GM21723 (cell line): ENCODE results near the gene ERCC1.

ENCODE experiments used
- ATAC-seq: cut with Tn5 transposase; IDR thresholded peaks from one replicate; pipeline ENCODE4 v1.9.1; 2021; ENCODE audit warnings: mild to moderate bottlenecking, moderate library complexity; ENCODE audit not compliant: unreplicated experiment

The ERCC1 gene

GRCh38 chr19:45423589-45424190 lies at the start of gene ERCC1:
Gene ERCC1, minus strand, starts transcription at chr19:45423917. Its CDS starts 543 bp downstream, at chr19:45423374.
- peak; percentile 62 for ATAC-seq

DNA sequence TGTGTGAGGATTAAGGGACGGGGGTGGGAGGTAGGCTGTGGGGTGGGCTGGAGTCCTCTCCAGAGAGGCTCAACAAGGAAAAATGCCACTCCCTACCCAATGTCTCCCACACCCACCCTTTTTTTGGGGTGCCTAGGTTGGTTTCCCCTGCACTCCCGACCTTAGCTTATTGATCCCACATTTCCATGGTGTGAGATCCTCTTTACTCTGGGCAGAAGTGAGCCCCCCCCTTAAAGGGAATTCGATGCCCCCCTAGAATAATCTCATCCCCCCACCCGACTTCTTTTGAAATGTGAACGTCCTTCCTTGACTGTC lies 49.6 kb upstream of the ERCC1 start:
- ATAC-seq: no peak

DNA sequence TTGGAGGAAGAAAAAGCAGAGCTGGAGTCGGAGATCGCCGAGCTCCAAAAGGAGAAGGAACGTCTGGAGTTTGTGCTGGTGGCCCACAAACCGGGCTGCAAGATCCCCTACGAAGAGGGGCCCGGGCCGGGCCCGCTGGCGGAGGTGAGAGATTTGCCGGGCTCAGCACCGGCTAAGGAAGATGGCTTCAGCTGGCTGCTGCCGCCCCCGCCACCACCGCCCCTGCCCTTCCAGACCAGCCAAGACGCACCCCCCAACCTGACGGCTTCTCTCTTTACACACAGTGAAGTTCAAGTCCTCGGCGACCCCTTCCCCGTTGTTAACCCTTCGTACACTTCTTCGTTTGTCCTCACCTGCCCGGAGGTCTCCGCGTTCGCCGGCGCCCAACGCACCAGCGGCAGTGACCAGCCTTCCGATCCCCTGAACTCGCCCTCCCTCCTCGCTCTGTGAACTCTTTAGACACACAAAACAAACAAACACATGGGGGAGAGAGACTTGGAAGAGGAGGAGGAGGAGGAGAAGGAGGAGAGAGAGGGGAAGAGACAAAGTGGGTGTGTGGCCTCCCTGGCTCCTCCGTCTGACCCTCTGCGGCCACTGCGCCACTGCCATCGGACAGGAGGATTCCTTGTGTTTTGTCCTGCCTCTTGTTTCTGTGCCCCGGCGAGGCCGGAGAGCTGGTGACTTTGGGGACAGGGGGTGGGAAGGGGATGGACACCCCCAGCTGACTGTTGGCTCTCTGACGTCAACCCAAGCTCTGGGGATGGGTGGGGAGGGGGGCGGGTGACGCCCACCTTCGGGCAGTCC lies 49.0 kb upstream of the ERCC1 start:
- ATAC-seq: no peak

- no peak for ATAC-seq
Measured at GRCh38 chr19:45471931-45472562, 48.3 kb upstream of the ERCC1 start.

DNA sequence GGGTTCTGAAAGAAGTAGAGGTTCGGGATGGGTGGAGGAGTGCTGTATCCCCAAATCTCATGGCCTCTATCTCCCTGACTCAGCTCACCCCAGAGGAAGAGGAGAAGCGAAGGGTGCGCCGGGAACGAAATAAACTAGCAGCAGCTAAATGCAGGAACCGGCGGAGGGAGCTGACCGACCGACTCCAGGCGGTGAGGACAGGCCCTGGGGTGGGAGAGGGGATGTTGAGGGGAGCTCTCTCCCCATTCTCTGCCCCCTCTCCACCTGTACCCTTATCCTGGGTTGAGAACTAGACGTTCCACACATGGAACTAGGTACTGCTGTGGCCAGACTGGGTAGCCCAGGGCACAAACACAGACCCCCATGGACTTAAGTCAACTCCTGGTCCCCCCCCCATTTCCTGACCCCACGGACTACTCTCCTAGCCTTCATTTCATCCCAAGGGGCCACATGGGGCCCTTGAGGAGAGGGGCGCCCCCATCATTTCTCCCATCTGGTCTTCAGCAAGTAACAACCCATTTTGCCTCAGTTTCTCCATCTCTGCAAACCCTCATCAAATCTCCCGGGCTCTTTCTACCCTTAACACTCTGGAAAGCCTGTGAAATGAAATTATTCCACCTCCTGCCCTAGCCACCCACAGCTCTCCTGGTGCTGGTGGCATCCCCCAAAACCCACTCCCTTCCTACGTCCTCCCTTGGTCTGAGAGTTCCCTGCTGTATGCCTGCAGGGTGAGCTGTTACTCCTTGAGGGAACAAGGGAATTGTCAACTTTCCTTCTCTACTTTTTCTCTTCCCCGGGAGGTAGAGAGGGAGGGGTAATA lies 47.6 kb upstream of the ERCC1 start:
- no peak for ATAC-seq

GRCh38 chr19:45470762-45471081 lies 47.0 kb upstream of the ERCC1 start:
- no peak for ATAC-seq

- ATAC-seq: no peak
Measured at GRCh38 chr19:45469945-45470761, 46.4 kb upstream of the ERCC1 start.

- peak; percentile 54 for ATAC-seq
Measured at GRCh38 chr19:45469132-45469944, 45.6 kb upstream of the ERCC1 start.

DNA sequence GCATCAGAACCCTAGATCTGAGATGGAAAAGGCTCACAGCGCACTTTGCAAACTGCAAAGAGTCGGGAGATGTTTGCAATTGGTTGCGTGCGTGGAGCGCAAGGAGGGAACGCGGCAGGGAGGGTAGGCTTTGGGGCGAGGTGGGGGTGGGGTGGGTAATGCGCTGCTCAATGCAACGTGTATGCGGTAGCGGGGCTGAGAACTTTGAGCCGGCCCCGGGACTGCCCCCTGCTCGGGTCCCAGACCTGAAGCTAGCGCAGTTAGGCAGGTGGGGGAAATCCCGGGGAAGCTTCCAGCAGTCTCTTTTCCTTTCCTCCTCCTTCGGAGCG lies 45.0 kb upstream of the ERCC1 start:
- ATAC-seq: peak; percentile 24

DNA sequence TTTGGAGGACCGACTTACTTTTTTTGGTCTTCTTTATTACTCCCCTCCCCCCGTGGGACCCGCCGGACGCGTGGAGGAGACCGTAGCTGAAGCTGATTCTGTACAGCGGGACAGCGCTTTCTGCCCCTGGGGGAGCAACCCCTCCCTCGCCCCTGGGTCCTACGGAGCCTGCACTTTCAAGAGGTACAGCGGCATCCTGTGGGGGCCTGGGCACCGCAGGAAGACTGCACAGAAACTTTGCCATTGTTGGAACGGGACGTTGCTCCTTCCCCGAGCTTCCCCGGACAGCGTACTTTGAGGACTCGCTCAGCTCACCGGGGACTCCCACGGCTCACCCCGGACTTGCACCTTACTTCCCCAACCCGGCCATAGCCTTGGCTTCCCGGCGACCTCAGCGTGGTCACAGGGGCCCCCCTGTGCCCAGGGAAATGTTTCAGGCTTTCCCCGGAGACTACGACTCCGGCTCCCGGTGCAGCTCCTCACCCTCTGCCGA lies 44.5 kb upstream of the ERCC1 start:
- no peak for ATAC-seq

DNA sequence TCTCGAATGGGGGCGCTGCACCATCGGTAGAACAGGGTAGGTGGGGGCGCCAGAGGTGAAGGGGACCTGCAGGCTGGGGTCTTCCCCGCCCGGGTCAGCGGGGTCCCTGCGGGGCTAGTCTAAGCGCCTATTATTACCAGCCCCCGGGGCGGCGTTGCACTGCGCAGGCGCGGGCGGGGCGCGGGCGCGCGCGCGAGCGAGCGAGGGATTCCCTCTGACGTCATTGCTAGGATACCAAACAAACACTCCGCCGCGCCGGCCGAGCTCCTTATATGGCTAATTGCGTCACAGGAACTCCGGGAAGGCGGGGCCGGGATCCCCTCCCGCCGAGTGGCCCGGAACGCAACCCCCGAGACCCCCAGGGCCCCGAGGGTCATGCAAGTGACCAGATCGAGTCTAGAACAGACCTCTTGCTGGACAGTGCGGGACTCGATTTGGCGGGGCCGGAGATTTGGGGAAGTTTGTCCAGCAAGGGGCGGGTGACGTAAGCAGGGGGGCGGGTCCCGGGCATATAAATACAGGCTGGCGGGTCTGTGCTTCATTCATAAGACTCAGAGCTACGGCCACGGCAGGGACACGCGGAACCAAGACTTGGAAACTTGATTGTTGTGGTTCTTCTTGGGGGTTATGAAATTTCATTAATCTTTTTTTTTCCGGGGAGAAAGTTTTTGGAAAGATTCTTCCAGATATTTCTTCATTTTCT lies 43.9 kb upstream of the ERCC1 start, which contains the start of gene FOSB:
TSS of gene FOSB (plus strand) at position 541 of the 703 bp plus-strand sequence. CDS start 591 bp downstream, outside the sequence.
- peak; percentile 38 for ATAC-seq

GRCh38 chr19:45467115-45467455 lies 43.4 kb upstream of the ERCC1 start:
- ATAC-seq: no peak

GRCh38 chr19:45464852-45465441 lies 41.2 kb upstream of the ERCC1 start:
- ATAC-seq: no peak

DNA sequence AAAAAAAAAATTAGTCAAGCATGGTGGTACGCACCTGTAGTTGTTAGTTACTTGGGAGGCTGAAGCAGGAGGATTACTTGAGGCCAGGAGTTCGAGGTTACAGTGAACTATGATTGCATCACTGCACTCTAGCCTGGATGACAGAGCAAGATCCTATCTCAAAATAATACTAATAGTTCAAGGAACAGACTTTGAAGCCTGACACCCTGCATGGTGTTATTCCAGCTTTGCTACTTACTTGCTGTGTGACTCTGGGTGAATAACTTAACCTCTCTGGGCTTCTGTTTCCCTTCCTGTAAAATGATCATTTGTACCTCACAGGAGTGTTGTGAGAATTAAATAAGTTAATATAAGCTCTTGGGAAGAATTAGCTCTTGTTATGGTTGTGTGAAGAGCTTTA lies 40.6 kb upstream of the ERCC1 start:
- no peak for ATAC-seq

GRCh38 chr19:45463241-45463640 lies 39.5 kb upstream of the ERCC1 start:
- ATAC-seq: no peak

- no peak for ATAC-seq
Measured at GRCh38 chr19:45462174-45462573, 38.5 kb upstream of the ERCC1 start.

DNA sequence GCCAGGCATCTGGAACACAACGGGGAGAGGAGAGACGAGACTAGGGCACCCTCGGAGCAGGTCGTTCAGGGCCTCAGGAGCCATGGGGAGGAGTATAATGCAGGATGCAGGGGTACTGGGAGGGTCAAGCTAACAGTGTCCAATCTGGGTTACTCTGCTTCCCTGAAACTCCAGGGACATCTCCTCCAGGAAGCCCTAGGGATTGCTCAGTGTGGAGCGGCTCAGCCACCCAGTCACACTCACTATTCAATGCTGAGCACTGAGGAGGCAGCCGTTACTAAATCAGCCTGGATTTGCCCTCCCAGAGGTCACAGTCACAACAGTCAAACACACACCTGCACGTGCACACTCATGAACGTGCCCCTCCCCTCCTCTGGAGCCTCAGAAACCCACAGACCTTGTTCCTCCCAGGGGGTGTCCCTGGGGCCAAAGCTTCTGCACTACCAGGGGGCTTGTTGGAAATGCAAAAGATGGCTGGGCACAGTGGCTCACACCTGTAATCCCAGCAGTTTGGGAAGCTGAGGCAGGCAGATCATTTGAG lies 37.2 kb upstream of the ERCC1 start:
- ATAC-seq: no peak

DNA sequence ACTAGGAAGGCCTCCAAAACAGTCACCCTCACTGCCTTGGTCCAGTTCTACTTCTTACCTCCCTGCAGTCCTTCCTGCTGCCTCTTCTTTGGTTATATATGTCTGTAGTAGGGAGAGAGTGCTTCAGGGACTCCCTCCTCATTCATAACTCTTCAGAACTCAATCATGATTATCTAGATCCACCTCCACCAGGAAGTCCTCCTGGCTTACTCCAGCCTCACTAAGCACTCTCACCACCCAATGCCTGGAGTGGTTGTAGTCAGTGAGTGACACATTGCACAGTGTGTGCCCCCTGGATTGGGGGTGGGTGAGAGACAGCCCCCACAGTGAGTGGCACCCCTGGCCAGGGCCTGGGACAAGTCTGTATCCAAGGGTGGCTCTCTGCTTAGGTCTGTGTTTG lies 34.1 kb upstream of the ERCC1 start:
- ATAC-seq: no peak

DNA sequence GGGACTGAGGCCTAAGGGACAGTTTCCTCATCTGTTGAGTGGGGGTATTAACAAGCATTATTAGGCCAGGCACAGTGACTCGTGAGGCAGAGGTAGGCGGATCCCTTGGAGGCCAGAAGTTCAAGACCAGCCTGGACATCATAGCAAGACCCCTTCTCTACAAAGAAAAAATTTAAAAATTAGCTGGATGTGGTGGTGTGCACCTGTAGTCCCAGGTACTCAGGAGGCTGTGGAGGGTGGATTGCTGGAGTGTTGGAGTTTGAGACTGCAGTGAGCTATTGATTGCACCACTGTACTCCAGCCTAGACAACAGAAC lies 32.7 kb upstream of the ERCC1 start:
- no peak for ATAC-seq
